Smooth muscle cell of the brain vasculature (primary cell): ENCODE measurements around the gene PCSK5.
"Not testable (repeated sequence)": the region's sequence is repeated elsewhere in the genome, so short reads cannot be mapped to it uniquely, and the experiment has no call there.

Experiments
- DNase-seq: peaks from one replicate; pipeline ENCODE4 v3.0.0-alpha.2; 2012; ENCODE audit warnings: low read depth, low spot score

PCSK5 gene

GRCh38 chr9:75890472-75891276 lies at the start of gene PCSK5:
TSS of gene PCSK5 (plus strand) at chr9:75890673. CDS start at chr9:75891182, 509 bp downstream.
- peak; percentile 91 for DNase-seq

- no peak for DNase-seq
These were observed 46.2 kb upstream of the PCSK5 start for GRCh38 chr9:75844321-75844720.

- DNase-seq: no peak
These were observed 44.7 kb upstream of the PCSK5 start for GRCh38 chr9:75845806-75846205.

GRCh38 chr9:75847085-75847484 lies 43.4 kb upstream of the PCSK5 start:
- no peak for DNase-seq

- DNase-seq: no peak
These were observed 39.8 kb upstream of the PCSK5 start for GRCh38 chr9:75850459-75851200.

GRCh38 chr9:75851917-75852316 lies 38.6 kb upstream of the PCSK5 start:
- no peak for DNase-seq

- DNase-seq: no peak
These were observed 37.7 kb upstream of the PCSK5 start for GRCh38 chr9:75852746-75853145.

- peak; percentile 24 for DNase-seq
These were observed 35.0 kb upstream of the PCSK5 start for GRCh38 chr9:75855509-75855908.

- no peak for DNase-seq
These were observed 31.9 kb upstream of the PCSK5 start for GRCh38 chr9:75858497-75859092.

- DNase-seq: no peak
These were observed 26.2 kb upstream of the PCSK5 start for GRCh38 chr9:75864266-75864665.

GRCh38 chr9:75866273-75866871 lies 24.1 kb upstream of the PCSK5 start:
- DNase-seq: peak; percentile 50

- DNase-seq: not testable (repeated sequence)
These were observed 21.9 kb upstream of the PCSK5 start for GRCh38 chr9:75868526-75868925.

- DNase-seq: no peak
These were observed 21.2 kb upstream of the PCSK5 start for GRCh38 chr9:75869236-75869635.

GRCh38 chr9:75870450-75870849 lies 20.0 kb upstream of the PCSK5 start:
- DNase-seq: no peak

GRCh38 chr9:75871624-75872023 lies 18.8 kb upstream of the PCSK5 start:
- DNase-seq: no peak

- DNase-seq: no peak
These were observed 16.8 kb upstream of the PCSK5 start for GRCh38 chr9:75873712-75874111.

GRCh38 chr9:75876999-75877640 lies 13.4 kb upstream of the PCSK5 start:
- DNase-seq: no peak

GRCh38 chr9:75878488-75878860 lies 12.0 kb upstream of the PCSK5 start:
- no peak for DNase-seq

- no peak for DNase-seq
These were observed 9.9 kb upstream of the PCSK5 start for GRCh38 chr9:75880618-75881017.

GRCh38 chr9:75881761-75882160 lies 8.7 kb upstream of the PCSK5 start:
- DNase-seq: no peak

- DNase-seq: no peak
These were observed 4.8 kb upstream of the PCSK5 start for GRCh38 chr9:75885652-75886051.

- no peak for DNase-seq
These were observed 896 bp upstream of the PCSK5 start for GRCh38 chr9:75889577-75889976.
